Cerebellar cortex (tissue), 1 donor: ENCODE results near the gene TMTC1.
"Not testable (repeated sequence)": the region's sequence is repeated elsewhere in the genome, so short reads cannot be mapped to it uniquely, and the experiment has no call there.

ENCODE experiments used
- DNase-seq: peaks from one replicate; pipeline ENCODE4 v3.0.0-alpha.2; 2015; ENCODE audit warnings: low spot score

The TMTC1 gene

GRCh38 chr12:29665107-29665506 is 118.6 kb downstream of the TMTC1 start:
- DNase-seq, result no peak

- DNase-seq, result peak; percentile 2
These were observed 120.9 kb downstream of the TMTC1 start for GRCh38 chr12:29662734-29663323.

GRCh38 chr12:29660847-29661246 is 122.9 kb downstream of the TMTC1 start:
- no peak for DNase-seq

- no peak for DNase-seq
These were observed 126.8 kb downstream of the TMTC1 start for GRCh38 chr12:29656762-29657538.

GRCh38 chr12:29655861-29656260 is 127.9 kb downstream of the TMTC1 start:
- DNase-seq, result no peak

- DNase-seq, result no peak
These were observed 130.5 kb downstream of the TMTC1 start for GRCh38 chr12:29653286-29653685.

- DNase-seq, result no peak
These were observed 133.4 kb downstream of the TMTC1 start for GRCh38 chr12:29650371-29650770.

GRCh38 chr12:29649722-29650121 is 134.0 kb downstream of the TMTC1 start:
- no peak for DNase-seq

GRCh38 chr12:29644536-29645162 is 139.1 kb downstream of the TMTC1 start:
- DNase-seq, result no peak

GRCh38 chr12:29640589-29641345 is 143.0 kb downstream of the TMTC1 start:
- no peak for DNase-seq

- DNase-seq, result no peak
These were observed 143.7 kb downstream of the TMTC1 start for GRCh38 chr12:29639893-29640495.

GRCh38 chr12:29638528-29638927 is 145.2 kb downstream of the TMTC1 start:
- no peak for DNase-seq

GRCh38 chr12:29634057-29634456 is 149.7 kb downstream of the TMTC1 start:
- no peak for DNase-seq

- not testable (repeated sequence) for DNase-seq
These were observed 153.6 kb downstream of the TMTC1 start for GRCh38 chr12:29630164-29630563.

GRCh38 chr12:29627221-29627620 is 156.5 kb downstream of the TMTC1 start:
- no peak for DNase-seq

- no peak for DNase-seq
These were observed 158.3 kb downstream of the TMTC1 start for GRCh38 chr12:29625359-29625953.

GRCh38 chr12:29622251-29622650 is 161.5 kb downstream of the TMTC1 start:
- no peak for DNase-seq

GRCh38 chr12:29620030-29620429 is 163.7 kb downstream of the TMTC1 start:
- no peak for DNase-seq

GRCh38 chr12:29617407-29617803 is 166.3 kb downstream of the TMTC1 start:
- DNase-seq, result no peak

GRCh38 chr12:29616664-29617406 is 166.9 kb downstream of the TMTC1 start:
- no peak for DNase-seq
